HUES48 (cell line): ENCODE results near the gene CCIN.

Experiments used
- H3K27ac ChIP-seq: one replicate; pipeline ENCODE4 v1.7.0; 2013; ENCODE audit warnings: low read depth, low read length, inconsistent platforms
- H3K27me3 ChIP-seq: 2 replicates; pipeline ENCODE4 v1.6.1; 2013; ENCODE audit warnings: mild to moderate bottlenecking, low read length; ENCODE audit not compliant: control insufficient read depth, insufficient read depth
- H3K36me3 ChIP-seq: 2 replicates; pipeline ENCODE4 v1.6.1; 2013; ENCODE audit warnings: low read length; ENCODE audit not compliant: control insufficient read depth, insufficient read depth
- H3K4me1 ChIP-seq: 2 replicates; pipeline ENCODE4 v1.6.1; 2013; ENCODE audit warnings: mild to moderate bottlenecking, low read length; ENCODE audit not compliant: control insufficient read depth, insufficient read depth
- H3K4me3 ChIP-seq: 2 replicates; pipeline ENCODE4 v1.5.1; 2013; ENCODE audit warnings: mild to moderate bottlenecking, low read depth, low read length
- H3K9ac ChIP-seq: 2 replicates; pipeline ENCODE4 v1.6.1; 2013; ENCODE audit warnings: mild to moderate bottlenecking, low read depth, low read length, moderate library complexity
- H3K9me3 ChIP-seq: 2 replicates; pipeline ENCODE4 v1.6.1; 2013; ENCODE audit warnings: low read length; ENCODE audit not compliant: control insufficient read depth, insufficient read depth

The CCIN gene

DNA sequence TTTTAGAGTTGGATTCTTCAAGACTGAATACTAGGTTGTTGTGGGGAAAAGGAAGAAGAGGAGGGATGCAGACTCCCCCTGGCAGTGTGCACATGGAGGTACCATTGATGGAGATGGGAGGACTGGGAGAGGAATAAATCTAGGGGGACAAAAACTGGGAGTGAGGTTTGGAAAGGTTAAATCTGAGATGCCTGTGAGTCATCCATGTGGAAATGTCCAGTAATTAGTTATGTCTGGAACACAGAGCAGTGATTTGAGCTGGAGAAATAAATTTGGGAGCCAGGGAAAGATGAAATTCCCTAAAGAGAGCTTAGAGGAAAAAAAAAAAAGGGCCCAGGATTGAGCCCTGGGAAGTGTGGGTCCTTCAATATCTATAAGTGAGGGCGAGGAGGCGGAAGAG, 8.0 kb upstream of the CCIN start:
- Histone ChIP-seq H3K27ac (no peak overlapping the region), H3K27me3 (no peaks in the 10 kb centered on the region), H3K36me3 (no peaks in the 10 kb centered on the region), H3K9me3 (peaks cover 6% of the 10 kb centered on the region; the same call in 1 of the 2 replicates), H3K4me3 (no peak overlapping the region), H3K4me1 (peaks cover 25% of the 10 kb centered on the region), H3K9ac (no peak overlapping the region)

GRCh38 chr9:36162211-36162738, 6.9 kb upstream of the CCIN start:
- H3K9ac ChIP-seq: no peak overlapping the region; the same call in 1 of the 2 replicates
- H3K27me3 ChIP-seq: no peaks in the 10 kb centered on the region
- no peaks in the 10 kb centered on the region for H3K9me3 ChIP-seq
- H3K27ac ChIP-seq: peak overlapping the region; percentile 91
- no peaks in the 10 kb centered on the region for H3K36me3 ChIP-seq
- no peak overlapping the region for H3K4me3 ChIP-seq
- peaks cover 25% of the 10 kb centered on the region for H3K4me1 ChIP-seq

DNA sequence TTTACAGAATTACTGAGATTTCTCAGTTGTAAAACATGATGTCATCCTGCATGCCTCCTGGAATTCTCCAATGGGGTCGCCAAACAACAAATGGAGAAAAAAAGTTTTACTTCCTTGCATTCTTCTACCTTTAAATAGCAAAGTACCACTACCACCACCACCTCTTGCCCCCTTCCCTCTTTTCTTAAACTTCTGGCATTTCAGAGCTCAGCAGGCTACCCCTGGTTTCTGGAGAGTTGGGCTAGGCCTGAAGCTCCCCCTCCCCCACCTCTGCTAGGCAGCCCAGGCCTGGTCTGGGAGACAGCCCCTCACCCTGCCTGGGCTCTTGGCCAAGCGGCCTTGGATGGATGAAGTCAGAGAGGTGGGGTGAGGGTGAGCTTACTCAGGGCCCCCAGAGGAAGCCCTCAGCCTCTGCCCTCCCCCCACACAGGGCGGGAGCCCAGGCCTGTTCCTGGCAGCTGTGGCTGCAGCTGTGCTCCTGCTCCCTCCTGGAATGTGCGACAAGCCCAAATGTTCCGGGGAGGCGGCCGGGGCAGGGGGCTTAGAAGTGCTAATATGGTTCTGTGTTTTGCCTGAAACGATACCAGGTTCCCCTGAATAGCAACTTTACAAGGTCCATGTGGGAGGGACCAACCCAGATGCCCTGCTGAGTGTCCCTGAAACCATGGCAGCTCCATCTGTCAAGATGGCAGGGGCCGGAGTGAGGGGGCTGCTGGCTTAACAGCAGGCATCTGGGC, 6.0 kb upstream of the CCIN start:
- Histone ChIP-seq H3K36me3 (no peaks in the 10 kb centered on the region), H3K9ac (peak overlapping the region; percentile 62)

GRCh38 chr9:36163786-36164170, 5.4 kb upstream of the CCIN start:
- H3K9ac ChIP-seq: no peak overlapping the region
- H3K27ac ChIP-seq: peak overlapping the region; percentile 91
- H3K27me3 ChIP-seq: no peaks in the 10 kb centered on the region
- H3K36me3 ChIP-seq: no peaks in the 10 kb centered on the region
- no peak overlapping the region for H3K4me3 ChIP-seq
- H3K4me1 ChIP-seq: peaks cover 25% of the 10 kb centered on the region
- H3K9me3 ChIP-seq: no peaks in the 10 kb centered on the region

More for the DNA sequence above, 6.0 kb upstream of the CCIN start:
- Histone ChIP-seq H3K4me3 (no peak overlapping the region), H3K27me3 (no peaks in the 10 kb centered on the region), H3K4me1 (peaks cover 25% of the 10 kb centered on the region), H3K27ac (peak overlapping the region; percentile 91), H3K9me3 (no peaks in the 10 kb centered on the region)

- H3K9ac ChIP-seq: no peak overlapping the region
- H3K9me3 ChIP-seq: no peaks in the 10 kb centered on the region
- no peaks in the 10 kb centered on the region for H3K36me3 ChIP-seq
- peaks cover 25% of the 10 kb centered on the region for H3K4me1 ChIP-seq
- peak overlapping the region; percentile 91 for H3K27ac ChIP-seq
- no peaks in the 10 kb centered on the region for H3K27me3 ChIP-seq
- H3K4me3 ChIP-seq: no peak overlapping the region
Observed at GRCh38 chr9:36164372-36164771, 4.8 kb upstream of the CCIN start.

DNA sequence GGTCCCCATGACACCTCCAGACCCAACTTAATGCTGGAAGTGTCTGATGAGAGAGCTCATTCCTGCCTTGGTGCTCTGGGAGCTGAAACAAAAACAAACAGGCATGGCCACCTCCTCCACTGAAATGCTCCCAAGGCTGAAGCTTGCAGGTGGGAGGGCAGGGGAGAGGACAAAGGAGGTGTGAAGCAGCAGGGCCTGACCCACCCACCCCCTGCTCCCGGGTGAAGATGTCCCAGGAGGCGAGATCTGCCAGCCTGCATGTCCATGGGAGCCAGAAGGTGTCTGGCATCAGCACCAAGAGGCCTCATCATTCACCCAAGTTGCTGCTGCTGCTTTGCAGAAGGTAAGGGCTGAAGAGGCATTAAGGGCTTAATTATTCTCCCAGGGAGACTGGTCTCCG, 4.2 kb upstream of the CCIN start:
- no peak overlapping the region for H3K27ac ChIP-seq
- H3K4me3 ChIP-seq: no peak overlapping the region
- H3K9ac ChIP-seq: no peak overlapping the region
- no peaks in the 10 kb centered on the region for H3K27me3 ChIP-seq
- H3K36me3 ChIP-seq: no peaks in the 10 kb centered on the region
- peaks cover 25% of the 10 kb centered on the region for H3K4me1 ChIP-seq
- H3K9me3 ChIP-seq: no peaks in the 10 kb centered on the region

GRCh38 chr9:36165826-36166167, 3.4 kb upstream of the CCIN start:
- no peaks in the 10 kb centered on the region for H3K9me3 ChIP-seq
- no peaks in the 10 kb centered on the region for H3K36me3 ChIP-seq
- no peak overlapping the region for H3K27ac ChIP-seq
- no peak overlapping the region for H3K4me3 ChIP-seq
- H3K9ac ChIP-seq: no peak overlapping the region
- peaks cover 25% of the 10 kb centered on the region for H3K4me1 ChIP-seq
- H3K27me3 ChIP-seq: no peaks in the 10 kb centered on the region

DNA sequence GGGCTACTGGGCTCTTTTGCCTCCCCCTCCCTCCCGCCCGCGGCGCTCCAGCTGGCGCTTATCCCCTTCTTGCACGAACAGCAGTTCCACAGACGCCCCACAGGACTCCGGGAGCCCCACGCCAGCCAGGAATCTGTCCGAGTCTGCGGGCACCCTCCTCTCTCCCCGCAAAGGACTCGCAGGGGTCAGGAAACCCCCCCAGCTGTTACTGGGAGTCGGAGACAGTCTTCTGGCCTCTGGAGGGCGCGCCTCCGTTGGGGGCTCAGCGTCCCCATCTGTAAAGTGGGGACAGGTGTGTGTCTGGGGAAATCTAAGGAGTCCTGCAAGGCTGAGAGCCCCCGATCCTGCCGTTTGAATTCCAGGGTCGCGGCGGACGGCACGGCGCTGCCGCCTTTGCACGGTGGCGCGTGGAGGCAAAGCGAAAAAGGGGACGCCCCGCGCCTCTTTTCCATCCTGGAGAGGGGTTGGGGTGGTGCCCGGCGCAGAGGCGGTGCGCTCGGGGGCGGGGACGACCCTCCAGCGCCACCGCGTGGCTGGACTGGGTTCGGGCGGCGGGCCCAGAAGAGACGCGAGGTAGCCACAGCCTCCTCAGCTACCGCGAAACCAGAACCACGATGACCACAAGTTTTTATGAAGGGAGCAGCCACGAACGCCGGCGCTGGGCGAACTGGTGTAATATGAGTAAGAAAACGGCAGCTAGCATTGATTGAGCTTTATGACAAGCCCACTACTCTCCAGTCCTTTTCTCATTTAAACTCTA, 2.8 kb upstream of the CCIN start:
- Histone ChIP-seq H3K27ac (no peak overlapping the region), H3K36me3 (no peaks in the 10 kb centered on the region), H3K4me3 (peak overlapping the region; percentile 65), H3K9ac (0 out of 2 replicates have a peak overlapping the region, but pooled peaks have one; percentile 18), H3K9me3 (no peaks in the 10 kb centered on the region), H3K27me3 (no peaks in the 10 kb centered on the region), H3K4me1 (peaks cover 25% of the 10 kb centered on the region)

- Histone ChIP-seq H3K27ac (no peak overlapping the region), H3K9ac (no peak overlapping the region), H3K9me3 (no peaks in the 10 kb centered on the region), H3K4me3 (no peak overlapping the region), H3K4me1 (peaks cover 4% of the 10 kb centered on the region; the same call in 1 of the 2 replicates), H3K36me3 (no peaks in the 10 kb centered on the region), H3K27me3 (no peaks in the 10 kb centered on the region)
Observed at GRCh38 chr9:36169708-36170107, 520 bp downstream of the CCIN start.

DNA sequence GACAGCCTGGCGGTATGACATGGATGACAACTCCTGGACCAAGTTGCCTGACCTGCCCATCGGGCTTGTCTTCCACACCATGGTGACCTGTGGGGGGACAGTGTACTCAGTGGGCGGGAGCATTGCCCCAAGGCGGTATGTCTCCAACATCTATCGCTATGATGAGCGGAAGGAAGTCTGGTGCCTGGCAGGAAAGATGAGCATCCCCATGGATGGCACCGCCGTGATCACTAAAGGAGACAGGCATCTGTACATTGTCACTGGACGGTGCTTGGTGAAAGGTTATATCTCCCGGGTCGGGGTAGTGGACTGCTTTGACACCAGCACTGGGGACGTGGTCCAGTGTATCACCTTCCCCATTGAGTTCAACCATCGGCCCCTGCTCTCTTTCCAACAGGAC, 1.3 kb downstream of the CCIN start:
- Histone ChIP-seq H3K27me3 (no peaks in the 10 kb centered on the region), H3K9ac (no peak overlapping the region), H3K4me1 (no peaks in the 10 kb centered on the region), H3K4me3 (no peak overlapping the region), H3K36me3 (no peaks in the 10 kb centered on the region), H3K9me3 (no peaks in the 10 kb centered on the region), H3K27ac (no peak overlapping the region)

GRCh38 chr9:36173861-36174260, 4.7 kb downstream of the CCIN start:
- H3K36me3 ChIP-seq: no peaks in the 10 kb centered on the region
- no peak overlapping the region for H3K27ac ChIP-seq
- no peaks in the 10 kb centered on the region for H3K27me3 ChIP-seq
- no peak overlapping the region for H3K4me3 ChIP-seq
- H3K9me3 ChIP-seq: no peaks in the 10 kb centered on the region
- no peaks in the 10 kb centered on the region for H3K4me1 ChIP-seq
- H3K9ac ChIP-seq: no peak overlapping the region
